ENCODE measurements around the gene DNAH12.

Gene DNAH12

GRCh38 chr3:57279685-57280084 is 264.5 kb downstream of the DNAH12 start:
- Mint-ChIP-seq H3K27me3 (no peaks in the 10 kb centered on the region), H3K27ac (no peak overlapping the region), H3K36me3 (ENCODE audit: low read depth) (peaks cover 4% of the 10 kb centered on the region), H3K9me3 (peaks cover 4% of the 10 kb centered on the region), H3K4me3 (no peak overlapping the region), H3K4me1 (ENCODE audit: low read depth) (no peaks in the 10 kb centered on the region)

DNA sequence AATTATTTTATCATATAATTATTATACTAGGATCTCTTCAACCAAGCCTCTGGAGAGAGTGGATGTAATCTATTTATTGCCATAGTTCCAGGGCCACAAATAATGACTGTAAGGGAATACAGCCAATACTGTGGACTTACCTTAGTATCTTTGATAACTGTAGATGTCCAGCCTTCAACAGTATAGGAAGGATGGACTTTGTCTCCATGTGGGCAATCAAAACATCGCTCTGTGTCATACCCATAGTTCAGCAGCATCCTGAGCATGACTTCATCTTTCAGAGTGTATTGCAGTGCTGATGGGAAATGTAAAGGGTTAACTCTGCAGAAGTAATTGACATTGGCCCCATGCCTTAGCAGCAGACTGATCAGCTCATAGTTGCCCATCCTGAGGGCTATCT is 265.9 kb downstream of the DNAH12 start:
- Mint-ChIP-seq H3K27me3 (no peaks in the 10 kb centered on the region), H3K4me3 (no peak overlapping the region), H3K27ac (no peak overlapping the region), H3K36me3 (ENCODE audit: low read depth) (peaks cover 9% of the 10 kb centered on the region), H3K9me3 (peaks cover 4% of the 10 kb centered on the region), H3K4me1 (ENCODE audit: low read depth) (no peaks in the 10 kb centered on the region)

DNA sequence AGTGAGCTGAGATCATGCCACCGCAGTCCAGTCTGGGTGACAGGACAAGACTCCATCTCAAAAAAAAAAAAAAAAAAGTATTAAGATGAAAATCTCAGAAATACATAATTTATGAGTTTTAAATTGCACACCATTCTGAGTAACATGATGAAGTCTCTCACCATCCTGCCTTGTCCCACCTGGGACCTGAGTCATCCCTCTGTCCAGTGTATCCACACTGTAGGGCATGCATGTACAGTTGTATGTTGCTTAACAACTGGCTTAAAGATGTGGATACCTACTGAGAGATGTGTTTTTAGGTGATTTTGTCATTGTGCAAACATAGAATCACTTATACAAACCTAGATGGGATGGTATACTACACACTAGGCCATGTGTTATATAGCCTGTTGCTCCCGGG is 268.8 kb downstream of the DNAH12 start:
- Mint-ChIP-seq H3K9me3 (peaks cover 2% of the 10 kb centered on the region), H3K4me3 (no peak overlapping the region), H3K4me1 (ENCODE audit: low read depth) (no peaks in the 10 kb centered on the region), H3K27ac (no peak overlapping the region), H3K27me3 (no peaks in the 10 kb centered on the region), H3K36me3 (ENCODE audit: low read depth) (peaks cover 23% of the 10 kb centered on the region)

- Mint-ChIP-seq H3K27ac (no peak overlapping the region), H3K4me3 (no peak overlapping the region), H3K9me3 (no peaks in the 10 kb centered on the region), H3K4me1 (ENCODE audit: low read depth) (no peaks in the 10 kb centered on the region), H3K27me3 (no peaks in the 10 kb centered on the region), H3K36me3 (ENCODE audit: low read depth) (peaks cover 26% of the 10 kb centered on the region)
Measured at GRCh38 chr3:57274845-57275244, 269.3 kb downstream of the DNAH12 start.

- H3K4me1 Mint-ChIP-seq (ENCODE audit: low read depth), result no peaks in the 10 kb centered on the region
- H3K4me3 Mint-ChIP-seq, result no peak overlapping the region
- peaks cover 82% of the 10 kb centered on the region for H3K36me3 Mint-ChIP-seq (ENCODE audit: low read depth)
- peaks cover 10% of the 10 kb centered on the region for H3K9me3 Mint-ChIP-seq
- no peaks in the 10 kb centered on the region for H3K27me3 Mint-ChIP-seq
- H3K27ac Mint-ChIP-seq, result no peak overlapping the region
Measured at GRCh38 chr3:57268416-57268815, 275.7 kb downstream of the DNAH12 start.

- Mint-ChIP-seq H3K27me3 (no peaks in the 10 kb centered on the region), H3K9me3 (peaks cover 16% of the 10 kb centered on the region), H3K36me3 (ENCODE audit: low read depth) (peaks cover 88% of the 10 kb centered on the region), H3K27ac (no peak overlapping the region), H3K4me1 (ENCODE audit: low read depth) (no peaks in the 10 kb centered on the region), H3K4me3 (no peak overlapping the region)
Measured at GRCh38 chr3:57261929-57262328, 282.2 kb downstream of the DNAH12 start.

DNA sequence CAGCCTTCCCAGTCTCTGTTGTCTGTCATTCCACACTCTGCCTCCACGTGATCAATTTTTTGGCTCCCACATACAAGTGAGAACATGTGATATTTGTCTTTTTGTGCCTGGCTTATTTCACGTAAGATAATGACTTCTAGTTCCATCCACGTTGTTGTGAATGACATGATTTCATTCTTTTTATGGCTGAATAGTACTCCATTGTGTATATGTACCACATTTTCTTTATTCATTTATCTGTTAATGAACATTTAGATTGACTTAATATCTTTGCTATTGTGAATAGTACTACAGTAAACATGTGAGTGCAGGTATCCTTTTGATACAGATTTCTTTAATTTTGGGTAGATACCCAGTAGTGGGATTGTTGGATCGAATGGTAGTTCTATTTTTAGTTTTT is 283.0 kb downstream of the DNAH12 start:
- H3K36me3 Mint-ChIP-seq (ENCODE audit: low read depth), result peaks cover 81% of the 10 kb centered on the region
- H3K9me3 Mint-ChIP-seq, result peaks cover 16% of the 10 kb centered on the region
- no peaks in the 10 kb centered on the region for H3K27me3 Mint-ChIP-seq
- H3K4me1 Mint-ChIP-seq (ENCODE audit: low read depth), result no peaks in the 10 kb centered on the region
- H3K4me3 Mint-ChIP-seq, result no peak overlapping the region
- no peak overlapping the region for H3K27ac Mint-ChIP-seq

GRCh38 chr3:57257678-57258077 is 286.5 kb downstream of the DNAH12 start:
- Mint-ChIP-seq H3K4me1 (ENCODE audit: low read depth) (no peaks in the 10 kb centered on the region), H3K36me3 (ENCODE audit: low read depth) (peaks cover 63% of the 10 kb centered on the region), H3K9me3 (peaks cover 3% of the 10 kb centered on the region), H3K27ac (no peak overlapping the region), H3K4me3 (no peak overlapping the region), H3K27me3 (no peaks in the 10 kb centered on the region)

DNA sequence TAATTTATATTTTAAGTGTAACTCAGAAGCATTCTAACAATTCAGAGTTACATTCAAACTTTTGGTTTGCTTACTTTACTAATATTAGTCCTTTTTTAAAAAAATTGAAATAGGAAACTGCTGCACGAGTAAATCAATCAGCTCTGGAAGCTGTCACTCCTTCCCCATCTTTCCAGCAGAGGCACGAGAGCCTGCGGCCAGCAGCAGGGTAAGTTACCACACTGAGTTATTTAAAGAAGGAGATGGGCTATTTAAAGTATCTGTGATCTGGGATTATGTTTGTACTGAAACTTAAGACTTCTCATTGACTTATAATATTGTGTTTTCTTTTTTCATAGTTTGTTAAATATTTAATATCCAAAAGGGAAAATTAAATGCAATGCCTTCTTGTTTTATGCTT is 287.3 kb downstream of the DNAH12 start:
- H3K36me3 Mint-ChIP-seq (ENCODE audit: low read depth), result peaks cover 63% of the 10 kb centered on the region
- H3K4me3 Mint-ChIP-seq, result no peak overlapping the region
- no peaks in the 10 kb centered on the region for H3K4me1 Mint-ChIP-seq (ENCODE audit: low read depth)
- H3K27me3 Mint-ChIP-seq, result no peaks in the 10 kb centered on the region
- no peaks in the 10 kb centered on the region for H3K9me3 Mint-ChIP-seq
- no peak overlapping the region for H3K27ac Mint-ChIP-seq

DNA sequence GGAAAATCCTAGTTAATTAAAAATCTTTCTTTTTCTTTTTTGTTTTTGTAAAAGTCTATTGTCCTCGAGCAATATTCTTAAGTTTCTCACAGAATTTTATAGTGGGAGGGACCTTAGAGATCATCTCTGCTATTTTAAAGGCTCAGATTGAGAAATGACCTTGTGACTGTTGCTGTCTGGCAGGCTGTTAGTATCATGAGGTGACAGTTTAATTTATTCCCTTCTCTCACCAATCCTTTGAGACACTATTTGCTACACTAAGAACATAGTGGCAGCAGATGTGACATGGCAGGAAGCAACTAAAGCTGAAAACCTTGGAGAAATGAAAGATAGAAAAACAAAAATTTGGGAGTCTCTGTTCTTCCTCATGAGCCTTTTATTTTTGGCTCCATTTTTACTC is 291.7 kb downstream of the DNAH12 start:
- no peaks in the 10 kb centered on the region for H3K27me3 Mint-ChIP-seq
- H3K4me1 Mint-ChIP-seq (ENCODE audit: low read depth), result no peaks in the 10 kb centered on the region
- no peaks in the 10 kb centered on the region for H3K9me3 Mint-ChIP-seq
- no peak overlapping the region for H3K27ac Mint-ChIP-seq
- no peak overlapping the region for H3K4me3 Mint-ChIP-seq
- peaks cover 46% of the 10 kb centered on the region for H3K36me3 Mint-ChIP-seq (ENCODE audit: low read depth)

GRCh38 chr3:57244946-57245345 is 299.2 kb downstream of the DNAH12 start:
- Mint-ChIP-seq H3K4me1 (ENCODE audit: low read depth) (no peaks in the 10 kb centered on the region), H3K9me3 (no peaks in the 10 kb centered on the region), H3K27me3 (no peaks in the 10 kb centered on the region), H3K27ac (no peak overlapping the region), H3K36me3 (ENCODE audit: low read depth) (peaks cover 72% of the 10 kb centered on the region), H3K4me3 (no peak overlapping the region)

All from stimulated activated naive CD8-positive, alpha-beta T cell treated with anti-CD3 and anti-CD28 coated beads, Interleukin-15, Interleukin-2, amounts not matched to agents 100 ng/mL and 50 ng/mL, for 24 hours (primary cell).